HEK293T (cell line): Measurements from ENCODE around the gene CNNM3.

ENCODE experiments used
- BHLHE40 ChIP-seq: fragments of 450-650 bp; IDR thresholded peaks from 2 replicates; pipeline ENCODE4 v1.6.1; 2016; ENCODE audit warnings: mild to moderate bottlenecking, moderate library complexity, borderline replicate concordance
- CTBP1 ChIP-seq: fragments of 450-650 bp; IDR thresholded peaks from 2 replicates; pipeline ENCODE4 v1.6.1; 2016; ENCODE audit warnings: borderline replicate concordance
- ELF4 ChIP-seq: fragments of 450-650 bp; IDR thresholded peaks from 2 replicates; pipeline ENCODE4 v1.6.1; 2017; ENCODE audit warnings: antibody characterized with exemption
- FOXA1 ChIP-seq: fragments of 450-650 bp; IDR thresholded peaks from 2 replicates; pipeline ENCODE4 v1.6.1; 2016; ENCODE audit warnings: mild to moderate bottlenecking
- FOXM1 ChIP-seq: fragments of 450-650 bp; IDR thresholded peaks from 2 replicates; pipeline ENCODE4 v1.6.1; 2017; ENCODE audit warnings: mild to moderate bottlenecking, borderline replicate concordance
- L3MBTL2 ChIP-seq: fragments of 450-650 bp; conservative IDR thresholded peaks from 2 replicates; pipeline ENCODE4 v1.6.1; 2016; ENCODE audit warnings: mild to moderate bottlenecking
- SP1 ChIP-seq: fragments of 450-650 bp; IDR thresholded peaks from 2 replicates; pipeline ENCODE4 v1.6.1; 2017
- SUZ12 ChIP-seq: fragments of 450-650 bp; IDR thresholded peaks from 2 replicates; pipeline ENCODE4 v1.6.1; 2016; ENCODE audit warnings: mild to moderate bottlenecking
- ZNF384 ChIP-seq: fragments of 450-650 bp; IDR thresholded peaks from 2 replicates; pipeline ENCODE4 v1.6.1; 2016
- TF ChIP-seq, protein P1 (sequence below): fragments of 450-650 bp; IDR thresholded peaks from 2 replicates; pipeline ENCODE4 v1.6.1; 2016

GRCh38 chr2:96869281-96869821, 53.3 kb downstream of the CNNM3 start:
- TF ChIP-seq CTBP1 (no peak), FOXA1 (no peak), SP1 (no peak), BHLHE40 (no peak), FOXM1 (no peak; the same call in 1 of the 2 replicates), L3MBTL2 (no peak), SUZ12 (no peak), ZNF384 (no peak), ELF4 (no peak)
- TF ChIP-seq, protein P1, sequence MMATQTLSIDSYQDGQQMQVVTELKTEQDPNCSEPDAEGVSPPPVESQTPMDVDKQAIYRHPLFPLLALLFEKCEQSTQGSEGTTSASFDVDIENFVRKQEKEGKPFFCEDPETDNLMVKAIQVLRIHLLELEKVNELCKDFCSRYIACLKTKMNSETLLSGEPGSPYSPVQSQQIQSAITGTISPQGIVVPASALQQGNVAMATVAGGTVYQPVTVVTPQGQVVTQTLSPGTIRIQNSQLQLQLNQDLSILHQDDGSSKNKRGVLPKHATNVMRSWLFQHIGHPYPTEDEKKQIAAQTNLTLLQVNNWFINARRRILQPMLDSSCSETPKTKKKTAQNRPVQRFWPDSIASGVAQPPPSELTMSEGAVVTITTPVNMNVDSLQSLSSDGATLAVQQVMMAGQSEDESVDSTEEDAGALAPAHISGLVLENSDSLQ, result no peak
